Liver (tissue), 9 donors: ENCODE measurements around the gene PDZD8. TPM values are rescaled to one million over a fixed set of nuclear protein-coding genes. Genes with fewer than 3 reads are reported as not detected.
A peak's percentile ranks its signal among the peaks of the same experiment; 100 is the strongest.

Experiments used
- DNase-seq: peaks from one replicate; pipeline ENCODE4 v3.0.0-alpha.2; 2017; ENCODE audit warnings: low spot score
- H3K27ac ChIP-seq, 2 donors: one replicate each; pipeline ENCODE4 v1.7.0; 2013; ENCODE audit warnings: inconsistent platforms in 2 of 2, low read length in 2 of 2, control low read depth in 1 of 2, low read depth in 1 of 2, mild to moderate bottlenecking in 1 of 2
- H3K27me3 ChIP-seq, 4 donors: one replicate each; pipeline versions ENCODE4 v1.6.1 to v1.7.0; 2013; ENCODE audit warnings: low read length in 3 of 4, inconsistent platforms in 1 of 4, mild to moderate bottlenecking in 1 of 4, moderate library complexity in 1 of 4; ENCODE audit not compliant: control insufficient read depth in 4 of 4, insufficient read depth in 4 of 4
- H3K36me3 ChIP-seq, 4 donors: one replicate each; pipeline versions ENCODE4 v1.6.1 to v1.7.0; 2013; ENCODE audit warnings: low read length in 3 of 4, mild to moderate bottlenecking in 3 of 4, low read depth in 1 of 4, moderate library complexity in 1 of 4; ENCODE audit not compliant: control insufficient read depth in 4 of 4, insufficient read depth in 3 of 4
- H3K4me1 ChIP-seq, 4 donors: one replicate each; pipeline versions ENCODE4 v1.6.1 to v1.7.0; 2013; ENCODE audit warnings: low read length in 3 of 4, mild to moderate bottlenecking in 3 of 4, moderate library complexity in 1 of 4; ENCODE audit not compliant: control insufficient read depth in 4 of 4, insufficient read depth in 4 of 4
- H3K4me3 ChIP-seq, 3 donors: one replicate each; pipeline versions ENCODE4 v1.6.1 to v1.7.0; 2013; ENCODE audit warnings: low read length in 3 of 3, control low read depth in 1 of 3, low read depth in 1 of 3, mild to moderate bottlenecking in 1 of 3
- H3K9ac ChIP-seq, 2 donors: one replicate each; pipeline ENCODE4 v1.7.0; 2013; ENCODE audit warnings: low read length in 2 of 2, mild to moderate bottlenecking in 2 of 2, moderate library complexity in 2 of 2, control low read depth in 1 of 2, low read depth in 1 of 2
- H3K9me3 ChIP-seq, 4 donors: one replicate each; pipeline versions ENCODE4 v1.6.1 to v1.7.0; 2013; ENCODE audit warnings: low read length in 3 of 4; ENCODE audit not compliant: control insufficient read depth in 4 of 4
- CTCF ChIP-seq: fragments of 150-350 bp; IDR thresholded peaks from 2 replicates; pipeline ENCODE4 v1.5.1; 2017; ENCODE audit warnings: improper control_type of control experiment, low read depth, low read length; ENCODE audit not compliant: missing input control
- EGR1 ChIP-seq, 2 donors: IDR thresholded peaks; 2 replicates each; pipeline ENCODE4 v1.6.1; 2016 to 2018; ENCODE audit warnings: antibody characterized with exemption in 2 of 2, low read depth in 2 of 2
- FOXA1 ChIP-seq: IDR thresholded peaks from 2 replicates; pipeline ENCODE4 v1.6.1; 2016; ENCODE audit warnings: antibody characterized with exemption
- FOXA2 ChIP-seq: IDR thresholded peaks from 2 replicates; pipeline ENCODE4 v1.6.1; 2016; ENCODE audit warnings: antibody characterized with exemption
- GABPA ChIP-seq, 2 donors: IDR thresholded peaks in 1 of 2; conservative IDR thresholded peaks in 1 of 2; 2 replicates each; pipeline ENCODE4 v1.6.1; 2016; ENCODE audit warnings: antibody characterized with exemption in 2 of 2, mild to moderate bottlenecking in 1 of 2, moderate library complexity in 1 of 2
- HNF4A ChIP-seq, 2 donors: conservative IDR thresholded peaks; 2 replicates each; pipeline ENCODE4 v1.6.1; 2016; ENCODE audit warnings: antibody characterized with exemption in 2 of 2, mild to moderate bottlenecking in 2 of 2
- HNF4G ChIP-seq: IDR thresholded peaks from 2 replicates; pipeline ENCODE4 v1.6.1; 2016; ENCODE audit warnings: antibody characterized with exemption
- JUND ChIP-seq, 2 donors: IDR thresholded peaks; 2 replicates each; pipeline ENCODE4 v1.6.1; 2016; ENCODE audit warnings: antibody characterized with exemption in 2 of 2
- NR2F2 ChIP-seq: IDR thresholded peaks from 2 replicates; pipeline ENCODE4 v1.6.1; 2016; ENCODE audit warnings: antibody characterized with exemption
- RAD21 ChIP-seq, 2 donors: IDR thresholded peaks; 2 replicates each; pipeline ENCODE4 v1.6.1; 2016; ENCODE audit warnings: antibody characterized with exemption in 2 of 2, mild to moderate bottlenecking in 2 of 2
- RXRA ChIP-seq, 2 donors: IDR thresholded peaks; 2 replicates each; pipeline ENCODE4 v1.6.1; 2017 to 2018; ENCODE audit warnings: antibody characterized with exemption in 2 of 2, mild to moderate bottlenecking in 1 of 2
- SP1 ChIP-seq: IDR thresholded peaks from 2 replicates; pipeline ENCODE4 v1.6.1; 2018; ENCODE audit warnings: antibody characterized with exemption, mild to moderate bottlenecking
- TAF1 ChIP-seq: conservative IDR thresholded peaks from 2 replicates; pipeline ENCODE4 v1.6.1; 2016; ENCODE audit warnings: antibody characterized with exemption, mild to moderate bottlenecking
- YY1 ChIP-seq: IDR thresholded peaks from 2 replicates; pipeline ENCODE4 v1.6.1; 2016; ENCODE audit warnings: antibody characterized with exemption, mild to moderate bottlenecking
- WGBS: extraction: QIAGEN DNeasy Blood & Tissue Kit; methylation state at CpG from one replicate; pipeline ENCODE4 v1.1.7; 2013; 5-methylcytosine and 5-hydroxymethylcytosine counted together
- polyA plus RNA-seq, 2 donors: library from polyadenylated mRNA; stranded (reverse) in 1 of 2; unstranded in 1 of 2; fragments of 200-250 nt in 1 of 2; fragments of >200 nt in 1 of 2; fragmentation: Nextera tagmentation in 1 of 2; extraction: Ambion mirVana in 1 of 2; gene quantifications; one replicate each; pipeline versions ENCODE4 v1.2.1 to v1.2.3, GENCODE V29; 2013 to 2015
- total RNA-seq, 2 donors: library from RNA; depleted of rRNA; stranded (reverse); fragments of >200 nt; gene quantifications; one replicate each; pipeline ENCODE4 v1.2.3, GENCODE V29; 2014
- TF ChIP-seq, protein P1 (sequence below): IDR thresholded peaks from 2 replicates; pipeline ENCODE4 v1.6.1; 2016; ENCODE audit warnings: antibody characterized with exemption, mild to moderate bottlenecking
- TF ChIP-seq, protein P2 (sequence below): IDR thresholded peaks from 2 replicates; pipeline ENCODE4 v1.6.1; 2016; ENCODE audit warnings: antibody characterized with exemption
- TF ChIP-seq, protein P3 (sequence below): IDR thresholded peaks from 2 replicates; pipeline ENCODE4 v1.6.1; 2016; ENCODE audit warnings: antibody characterized with exemption
- TF ChIP-seq, protein P4 (sequence below): IDR thresholded peaks from 2 replicates; pipeline ENCODE4 v1.6.1; 2016; ENCODE audit warnings: antibody characterized with exemption
- donor health status: healthy.
- donor health status: healthy.
- donor health status: healthy.
- donor health status: healthy.
- donor health status: healthy.

Gene PDZD8
- total and polyA plus RNA-seq, 4 donors, result 9.3 to 38.9 (median 15.1) TPM

DNA sequence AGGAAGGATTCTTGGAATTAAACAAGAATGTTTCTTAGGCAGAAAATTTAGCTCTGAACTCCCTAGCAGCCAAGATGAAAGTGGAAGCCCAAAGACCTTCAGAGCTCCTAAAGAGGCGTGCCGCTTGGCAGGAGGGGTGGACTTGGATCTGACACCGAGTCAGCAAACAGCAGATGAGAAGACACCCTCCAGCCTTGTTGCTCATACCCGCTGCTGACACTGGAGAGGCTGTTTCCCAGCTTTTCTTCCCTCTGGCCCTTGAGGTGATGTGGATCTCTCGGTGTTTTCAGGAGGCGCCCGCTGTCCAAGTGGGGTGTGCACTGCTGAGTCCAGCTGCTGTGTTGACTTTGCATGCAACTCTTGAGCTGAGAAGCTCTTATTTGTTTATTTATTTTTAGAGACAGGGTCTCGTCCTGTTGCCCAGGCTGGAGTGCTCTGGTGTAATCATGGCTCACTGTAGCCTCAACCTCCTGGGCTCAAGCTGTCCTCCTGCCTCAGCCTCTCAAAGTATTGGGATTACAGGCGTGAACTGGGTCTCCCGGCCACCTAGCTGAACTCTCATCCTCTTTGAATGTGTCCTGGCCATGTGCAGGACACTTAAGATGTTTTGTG, 112.8 kb downstream of the PDZD8 start:
- no peak for TF ChIP-seq FOXA1
- TF ChIP-seq, protein P1, sequence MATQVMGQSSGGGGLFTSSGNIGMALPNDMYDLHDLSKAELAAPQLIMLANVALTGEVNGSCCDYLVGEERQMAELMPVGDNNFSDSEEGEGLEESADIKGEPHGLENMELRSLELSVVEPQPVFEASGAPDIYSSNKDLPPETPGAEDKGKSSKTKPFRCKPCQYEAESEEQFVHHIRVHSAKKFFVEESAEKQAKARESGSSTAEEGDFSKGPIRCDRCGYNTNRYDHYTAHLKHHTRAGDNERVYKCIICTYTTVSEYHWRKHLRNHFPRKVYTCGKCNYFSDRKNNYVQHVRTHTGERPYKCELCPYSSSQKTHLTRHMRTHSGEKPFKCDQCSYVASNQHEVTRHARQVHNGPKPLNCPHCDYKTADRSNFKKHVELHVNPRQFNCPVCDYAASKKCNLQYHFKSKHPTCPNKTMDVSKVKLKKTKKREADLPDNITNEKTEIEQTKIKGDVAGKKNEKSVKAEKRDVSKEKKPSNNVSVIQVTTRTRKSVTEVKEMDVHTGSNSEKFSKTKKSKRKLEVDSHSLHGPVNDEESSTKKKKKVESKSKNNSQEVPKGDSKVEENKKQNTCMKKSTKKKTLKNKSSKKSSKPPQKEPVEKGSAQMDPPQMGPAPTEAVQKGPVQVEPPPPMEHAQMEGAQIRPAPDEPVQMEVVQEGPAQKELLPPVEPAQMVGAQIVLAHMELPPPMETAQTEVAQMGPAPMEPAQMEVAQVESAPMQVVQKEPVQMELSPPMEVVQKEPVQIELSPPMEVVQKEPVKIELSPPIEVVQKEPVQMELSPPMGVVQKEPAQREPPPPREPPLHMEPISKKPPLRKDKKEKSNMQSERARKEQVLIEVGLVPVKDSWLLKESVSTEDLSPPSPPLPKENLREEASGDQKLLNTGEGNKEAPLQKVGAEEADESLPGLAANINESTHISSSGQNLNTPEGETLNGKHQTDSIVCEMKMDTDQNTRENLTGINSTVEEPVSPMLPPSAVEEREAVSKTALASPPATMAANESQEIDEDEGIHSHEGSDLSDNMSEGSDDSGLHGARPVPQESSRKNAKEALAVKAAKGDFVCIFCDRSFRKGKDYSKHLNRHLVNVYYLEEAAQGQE, result no peak
- no peak for TF ChIP-seq JUND (IDR thresholded peaks at IDR 0.05)
- TF ChIP-seq CTCF, result no peak
- no peak for TF ChIP-seq RXRA (IDR thresholded peaks at IDR 0.05)
- no peak for TF ChIP-seq HNF4A (conservative IDR thresholded peaks at IDR 0.05)
- TF ChIP-seq TAF1, result no peak
- TF ChIP-seq, protein P2, sequence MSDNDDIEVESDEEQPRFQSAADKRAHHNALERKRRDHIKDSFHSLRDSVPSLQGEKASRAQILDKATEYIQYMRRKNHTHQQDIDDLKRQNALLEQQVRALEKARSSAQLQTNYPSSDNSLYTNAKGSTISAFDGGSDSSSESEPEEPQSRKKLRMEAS, result no peak
- no peak for TF ChIP-seq RAD21 (IDR thresholded peaks at IDR 0.05)
- TF ChIP-seq FOXA2, result no peak
- no peak for TF ChIP-seq YY1
- no peak for TF ChIP-seq HNF4G
- no peak for TF ChIP-seq SP1
- no peak for TF ChIP-seq EGR1 (IDR thresholded peaks at IDR 0.05; ENCODE audit: low read depth in 2 of 2)
- TF ChIP-seq, protein P3, sequence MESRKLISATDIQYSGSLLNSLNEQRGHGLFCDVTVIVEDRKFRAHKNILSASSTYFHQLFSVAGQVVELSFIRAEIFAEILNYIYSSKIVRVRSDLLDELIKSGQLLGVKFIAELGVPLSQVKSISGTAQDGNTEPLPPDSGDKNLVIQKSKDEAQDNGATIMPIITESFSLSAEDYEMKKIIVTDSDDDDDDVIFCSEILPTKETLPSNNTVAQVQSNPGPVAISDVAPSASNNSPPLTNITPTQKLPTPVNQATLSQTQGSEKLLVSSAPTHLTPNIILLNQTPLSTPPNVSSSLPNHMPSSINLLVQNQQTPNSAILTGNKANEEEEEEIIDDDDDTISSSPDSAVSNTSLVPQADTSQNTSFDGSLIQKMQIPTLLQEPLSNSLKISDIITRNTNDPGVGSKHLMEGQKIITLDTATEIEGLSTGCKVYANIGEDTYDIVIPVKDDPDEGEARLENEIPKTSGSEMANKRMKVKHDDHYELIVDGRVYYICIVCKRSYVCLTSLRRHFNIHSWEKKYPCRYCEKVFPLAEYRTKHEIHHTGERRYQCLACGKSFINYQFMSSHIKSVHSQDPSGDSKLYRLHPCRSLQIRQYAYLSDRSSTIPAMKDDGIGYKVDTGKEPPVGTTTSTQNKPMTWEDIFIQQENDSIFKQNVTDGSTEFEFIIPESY, result no peak
- TF ChIP-seq, protein P4, sequence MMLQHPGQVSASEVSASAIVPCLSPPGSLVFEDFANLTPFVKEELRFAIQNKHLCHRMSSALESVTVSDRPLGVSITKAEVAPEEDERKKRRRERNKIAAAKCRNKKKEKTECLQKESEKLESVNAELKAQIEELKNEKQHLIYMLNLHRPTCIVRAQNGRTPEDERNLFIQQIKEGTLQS, result no peak
- no peak for TF ChIP-seq GABPA (IDR thresholded peaks at IDR 0.05 in 1 of 2, conservative IDR thresholded peaks at IDR 0.05 in 1 of 2)
- no peak for TF ChIP-seq NR2F2

More for the DNA sequence above, 112.8 kb downstream of the PDZD8 start:
- Histone ChIP-seq H3K9me3 (no peaks in the 10 kb centered on the region), H3K9ac (no peak overlapping the region), H3K4me3 (no peak overlapping the region), H3K27me3 (no peaks in the 10 kb centered on the region), H3K36me3 (no peaks in the 10 kb centered on the region), H3K4me1 (no peaks in the 10 kb centered on the region), H3K27ac (no peak overlapping the region)
- peak; percentile 33 for DNase-seq
- WGBS, result 68% methylated on average over 10 of the region's 10 CpGs
